PC-9 (cell line): Measurements from ENCODE around the gene CCDC87. TPM values are rescaled to one million over a fixed set of nuclear protein-coding genes. Genes with fewer than 3 reads are reported as not detected.

Experiments used
- total RNA-seq: library from RNA; stranded (reverse); gene quantifications from 2 replicates; pipeline ENCODE4 v1.2.3, GENCODE V29; 2021

The CCDC87 gene
- total RNA-seq, 1 experiment from 2014 or later = 1.0 TPM

Other genes starting within 250 kb of the CCDC87 start
- 43.2 and 54.3 TPM in 2 replicates for gene BRMS1, start 248.0 kb downstream of the CCDC87 start, total RNA-seq
- 22.8 and 28.5 TPM in 2 replicates for gene B4GAT1, start 245.4 kb downstream of the CCDC87 start, total RNA-seq
- 28.9 and 36.1 TPM in 2 replicates for gene SLC29A2, start 221.3 kb downstream of the CCDC87 start, total RNA-seq
- gene NPAS4, start 172.0 kb downstream of the CCDC87 start, total RNA-seq = not detected in 2 replicates
- 138 and 140 TPM in 2 replicates for gene MRPL11, start 154.2 kb downstream of the CCDC87 start, total RNA-seq
- gene PELI3, start 126.2 kb downstream of the CCDC87 start, total RNA-seq = 14.0 and 18.0 TPM in 2 replicates
- 76.2 and 80.0 TPM in 2 replicates for gene DPP3, start 112.6 kb downstream of the CCDC87 start, total RNA-seq
- gene BBS1, start 82.4 kb downstream of the CCDC87 start, total RNA-seq = 56.1 and 63.4 TPM in 2 replicates
- 19.4 and 28.7 TPM in 2 replicates for gene ZDHHC24, start 47.0 kb downstream of the CCDC87 start, total RNA-seq
- gene ACTN3, start 46.2 kb downstream of the CCDC87 start, total RNA-seq = not detected in 2 replicates
- gene CTSF, start 24.5 kb downstream of the CCDC87 start, total RNA-seq = 34.3 and 59.2 TPM in 2 replicates
- 47.2 and 61.0 TPM in 2 replicates for gene CCS, start 122 bp upstream of the CCDC87 start, total RNA-seq
- gene RBM14, start 23.6 kb upstream of the CCDC87 start, total RNA-seq = 108 and 112 TPM in 2 replicates
- 131 and 140 TPM in 2 replicates for gene RBM4, start 45.6 kb upstream of the CCDC87 start, total RNA-seq
- gene RBM4B, start 84.8 kb upstream of the CCDC87 start, total RNA-seq = 17.8 and 24.8 TPM in 2 replicates
- gene SPTBN2, start 136.2 kb upstream of the CCDC87 start, total RNA-seq = 51.0 and 66.8 TPM in 2 replicates